HG03280 (cell line): Measurements from ENCODE around the gene TNS3.

Experiments
- ATAC-seq: cut with Tn5 transposase; IDR thresholded peaks from one replicate; pipeline ENCODE4 v1.9.1; 2021; ENCODE audit warnings: mild to moderate bottlenecking, moderate library complexity; ENCODE audit not compliant: unreplicated experiment

TNS3 gene

DNA sequence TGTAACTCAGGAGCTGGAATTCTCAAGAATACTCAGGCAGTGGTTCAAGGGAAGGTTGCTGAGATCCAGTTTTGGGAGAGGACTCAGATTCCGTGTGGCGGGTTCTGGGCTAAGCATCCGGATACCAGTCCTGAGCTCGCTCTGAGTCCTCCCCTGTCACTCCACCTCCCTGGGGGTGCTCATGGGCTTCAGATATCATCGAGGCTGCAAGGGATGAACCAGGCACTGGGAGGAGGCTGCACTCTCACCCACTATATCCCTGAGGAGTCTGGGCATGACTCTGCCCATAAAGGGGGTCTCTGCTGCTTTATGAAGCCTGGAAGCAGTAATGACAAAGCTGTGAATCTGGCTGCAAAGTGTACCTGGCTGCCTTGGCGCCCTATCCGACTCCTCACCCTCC lies 188.5 kb downstream of the TNS3 start:
- ATAC-seq, result no peak

DNA sequence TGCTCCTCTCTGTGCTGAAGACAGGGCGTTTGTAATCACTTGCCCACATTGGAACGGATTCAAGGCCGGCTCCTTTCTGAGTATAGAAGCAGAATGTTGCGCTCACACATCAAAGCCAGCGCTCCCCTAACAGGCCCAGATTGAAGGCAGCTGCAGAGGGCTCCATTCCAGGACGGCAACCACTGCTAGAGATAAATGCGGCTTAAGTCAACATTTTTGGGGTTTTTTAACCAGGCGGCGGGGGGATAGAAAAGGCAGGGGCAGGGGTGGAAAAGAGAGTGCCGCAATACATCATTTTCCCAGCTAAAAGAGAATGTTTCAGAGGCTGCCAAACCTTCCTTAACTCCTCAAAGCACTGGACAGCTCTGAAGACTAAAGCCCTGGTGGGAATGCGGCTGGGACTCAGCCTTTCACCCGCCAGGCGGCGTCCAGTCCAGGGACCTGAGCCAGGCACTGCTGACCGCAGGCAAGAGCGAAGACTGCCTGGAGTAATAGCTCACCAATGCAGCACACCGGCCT lies 189.6 kb downstream of the TNS3 start:
- ATAC-seq, result no peak

- no peak for ATAC-seq
Observed at GRCh38 chr7:47391726-47392125, 190.2 kb downstream of the TNS3 start.

- ATAC-seq, result no peak
Observed at GRCh38 chr7:47390914-47391313, 191.0 kb downstream of the TNS3 start.

GRCh38 chr7:47389923-47390630 lies 191.8 kb downstream of the TNS3 start:
- ATAC-seq, result no peak

DNA sequence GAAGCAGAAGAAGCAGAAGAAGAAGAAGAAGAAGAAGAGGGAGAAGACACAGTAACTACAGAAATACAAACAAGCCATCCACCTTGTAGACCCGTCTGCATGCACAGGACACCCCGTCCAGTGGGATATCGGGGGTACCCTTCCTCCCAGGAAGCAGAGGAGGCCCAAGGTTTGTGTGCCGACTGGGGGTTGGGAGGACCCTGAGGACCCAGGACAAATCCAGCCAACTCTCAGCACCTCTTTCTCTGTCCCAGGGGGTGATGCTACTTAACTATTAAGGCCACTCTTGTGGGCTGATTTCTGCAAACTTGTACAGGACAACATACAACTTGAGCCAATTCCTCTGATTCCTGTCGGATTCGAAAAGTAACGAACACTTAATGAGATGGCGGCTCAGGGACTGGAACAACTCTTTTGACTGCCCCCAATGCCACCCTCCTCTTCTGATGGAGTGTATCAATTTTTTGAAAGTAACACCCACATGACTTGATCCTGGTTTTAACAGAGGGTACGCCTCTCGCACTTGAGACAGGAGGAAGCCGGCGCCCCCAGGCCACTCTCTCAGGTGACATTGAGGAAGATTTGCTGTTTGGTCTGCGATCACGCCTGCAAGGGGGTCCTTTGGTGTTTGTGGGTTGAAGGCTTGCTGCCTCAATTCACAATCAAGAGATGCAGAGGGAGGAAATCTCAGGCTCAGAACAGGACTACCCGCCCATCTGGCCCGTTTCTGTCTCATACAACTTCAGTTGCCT lies 192.6 kb downstream of the TNS3 start:
- ATAC-seq, result no peak

DNA sequence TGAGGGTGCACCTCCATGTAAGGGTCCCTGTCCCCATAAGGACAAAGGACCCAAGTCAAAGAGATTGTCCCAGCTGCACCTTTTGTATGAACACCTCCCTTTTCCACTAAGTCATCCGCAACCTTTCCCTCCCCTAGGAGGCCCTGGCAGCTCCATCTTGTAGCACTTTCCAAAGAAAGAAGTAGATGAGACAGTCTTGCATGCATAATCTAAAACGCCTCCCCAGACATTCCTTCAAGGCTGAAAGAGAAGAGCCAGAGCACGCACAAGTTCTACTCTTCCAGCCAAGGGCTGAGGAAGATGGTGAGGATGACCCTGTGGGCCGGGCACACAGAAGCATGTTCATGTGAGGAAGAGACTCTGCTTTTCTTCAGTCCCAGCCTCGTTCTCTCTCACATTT lies 194.4 kb downstream of the TNS3 start:
- no peak for ATAC-seq

- ATAC-seq, result no peak
Observed at GRCh38 chr7:47386273-47386835, 195.6 kb downstream of the TNS3 start.

GRCh38 chr7:47385536-47386125 lies 196.3 kb downstream of the TNS3 start:
- ATAC-seq, result no peak

GRCh38 chr7:47384755-47385535 lies 197.0 kb downstream of the TNS3 start:
- ATAC-seq, result no peak

GRCh38 chr7:47383696-47384445 lies 198.0 kb downstream of the TNS3 start:
- no peak for ATAC-seq

- ATAC-seq, result no peak
Observed at GRCh38 chr7:47383072-47383471, 198.8 kb downstream of the TNS3 start.

- no peak for ATAC-seq
Observed at GRCh38 chr7:47382200-47382599, 199.7 kb downstream of the TNS3 start.

DNA sequence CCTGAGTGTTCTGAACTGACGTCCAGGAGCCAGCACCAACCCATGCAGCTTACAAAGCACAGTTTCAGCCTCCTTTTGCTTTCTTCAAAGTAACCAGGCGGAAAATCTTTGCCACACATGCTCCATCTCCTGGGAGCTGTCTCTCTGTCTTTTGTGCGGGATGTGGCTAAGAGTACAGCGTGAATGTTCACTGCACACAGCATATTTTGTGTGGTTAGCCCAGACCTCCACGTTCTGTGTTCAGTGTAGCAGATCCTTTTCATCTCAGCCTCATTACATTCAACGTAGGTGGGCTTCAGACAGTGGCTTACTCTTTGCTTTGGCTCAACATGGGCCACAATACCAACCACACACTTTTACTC lies 200.8 kb downstream of the TNS3 start:
- no peak for ATAC-seq

- no peak for ATAC-seq
Observed at GRCh38 chr7:47380325-47381133, 201.4 kb downstream of the TNS3 start.

GRCh38 chr7:47379629-47380324 lies 202.1 kb downstream of the TNS3 start:
- ATAC-seq, result no peak

DNA sequence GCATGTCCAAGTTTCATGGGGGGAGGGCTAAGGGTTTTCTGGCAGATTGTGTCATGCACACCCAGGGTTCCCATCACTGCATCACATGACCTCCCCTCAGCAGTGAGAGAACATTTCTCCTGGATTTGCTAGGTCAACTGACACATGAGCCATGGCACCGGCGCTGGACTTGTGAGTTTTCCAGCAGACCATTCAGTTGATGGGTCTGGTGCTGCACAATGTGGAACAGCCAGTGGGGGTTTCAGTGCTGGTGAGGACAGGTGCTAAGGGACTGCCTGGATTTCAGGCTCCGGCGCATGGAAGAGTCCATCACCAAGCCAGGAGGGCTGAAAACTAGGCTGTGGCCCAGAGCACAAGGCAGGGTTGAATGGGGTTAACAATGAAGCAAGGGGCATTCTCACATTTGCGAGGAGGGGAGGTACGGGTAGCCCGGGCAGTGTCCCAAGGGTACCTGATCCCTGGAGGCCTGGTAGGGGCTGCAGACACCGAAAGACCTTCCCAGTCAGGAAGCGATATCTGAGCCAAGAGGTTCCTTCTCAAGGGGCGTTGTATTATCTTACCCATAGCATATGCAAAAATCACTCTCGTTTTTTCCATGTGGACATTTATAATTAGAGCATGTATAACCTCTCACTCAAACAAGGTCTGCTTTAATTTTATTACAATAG lies 203.0 kb downstream of the TNS3 start:
- ATAC-seq, result no peak

- no peak for ATAC-seq
Observed at GRCh38 chr7:47377741-47378140, 204.2 kb downstream of the TNS3 start.
